Lower lobe of right lung (tissue), 2 donors: ENCODE measurements around the gene COMP. TPM values are rescaled to one million over a fixed set of nuclear protein-coding genes. Genes with fewer than 3 reads are reported as not detected.

ENCODE experiments used
- ATAC-seq, 2 donors: fragments of 200-7000 bp; cut with Tn5 transposase; one replicate each; pipeline ENCODE4 v1.9.1; 2020 to 2022; ENCODE audit warnings: mild to moderate bottlenecking in 2 of 2, moderate library complexity in 2 of 2
- DNase-seq: peaks from one replicate; pipeline ENCODE4 v3.0.0-alpha.2; 2020
- H3K27ac ChIP-seq: fragments of 200-600 bp; one replicate; pipeline ENCODE4 v1.8.0; 2022
- H3K27me3 ChIP-seq: fragments of 200-600 bp; one replicate; pipeline ENCODE4 v1.8.0; 2022; ENCODE audit warnings: low read depth
- H3K36me3 ChIP-seq: fragments of 200-600 bp; one replicate; pipeline ENCODE4 v1.8.0; 2022; ENCODE audit warnings: mild to moderate bottlenecking
- H3K4me1 ChIP-seq: fragments of 200-600 bp; one replicate; pipeline ENCODE4 v1.8.0; 2022
- H3K4me3 ChIP-seq: fragments of 200-600 bp; one replicate; pipeline ENCODE4 v1.8.0; 2022; ENCODE audit warnings: mild to moderate bottlenecking
- H3K9me3 ChIP-seq: fragments of 200-600 bp; one replicate; pipeline ENCODE4 v1.8.0; 2022
- intact Hi-C: fragments of 100-400 bp; cut with DNase I; formaldehyde crosslinking; loops from one replicate; pipeline ENCODE4 v1.11.0; 2022
- total RNA-seq: library from RNA; stranded (reverse); fragmentation: NEBNext Ultra II Directional; extraction: Animal tissue kit (Norgen Biotek cat#: 25700); gene quantifications from one replicate; pipeline ENCODE4 v1.2.1, GENCODE V29; 2021
- TF ChIP-seq, protein P1 (sequence below): fragments of 200-600 bp; IDR thresholded peaks from one replicate; pipeline ENCODE4 v1.8.0; 2022; ENCODE audit warnings: antibody characterized with exemption, mild to moderate bottlenecking
- donor health status: DM: no; HTN: yes; CAD: no; lungs with severe emphysema.

The COMP gene
- total RNA-seq, 1 donor from 2014 or later, result 2.3 TPM

DNA sequence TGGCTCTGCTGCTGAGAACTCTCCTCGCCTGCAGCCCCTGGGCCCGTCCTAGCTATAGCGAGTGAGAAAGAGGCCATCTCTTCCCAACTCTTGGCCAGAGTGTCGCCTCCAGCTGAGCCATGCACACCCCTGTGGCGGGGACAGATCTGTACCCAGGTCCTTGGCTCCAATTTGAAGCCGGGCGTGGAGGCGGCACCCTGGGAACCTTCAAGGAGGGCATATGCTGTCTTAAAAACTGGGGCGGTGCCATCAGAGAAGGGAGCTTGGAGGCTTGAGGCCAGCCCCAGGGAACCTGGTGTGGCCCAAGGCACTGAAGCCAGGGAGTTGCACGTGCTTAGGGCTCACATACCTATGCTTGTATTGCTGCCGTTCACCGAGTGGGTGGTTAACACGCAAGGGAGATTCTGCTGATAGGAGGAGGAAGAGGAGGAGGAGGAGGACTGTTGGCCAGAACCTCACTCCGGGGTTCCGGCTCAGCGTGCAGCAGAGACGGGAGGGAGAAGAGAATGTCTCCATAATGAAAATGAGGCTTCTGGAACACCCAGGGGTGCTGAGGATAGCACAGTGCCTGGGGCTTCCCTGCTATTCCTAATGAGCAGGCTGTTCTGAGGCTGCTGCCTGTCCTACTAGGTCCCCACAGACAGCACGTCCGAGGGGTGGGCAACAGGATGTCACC, 40.7 kb downstream of the COMP start:
- Histone ChIP-seq H3K4me3 (no peak overlapping the region), H3K27me3 (no peaks in the 10 kb centered on the region), H3K9me3 (no peaks in the 10 kb centered on the region), H3K27ac (no peak overlapping the region), H3K36me3 (peaks cover 18% of the 10 kb centered on the region), H3K4me1 (no peaks in the 10 kb centered on the region)
- ATAC-seq (no peak), DNase-seq (no peak)
- TF ChIP-seq, protein P1, sequence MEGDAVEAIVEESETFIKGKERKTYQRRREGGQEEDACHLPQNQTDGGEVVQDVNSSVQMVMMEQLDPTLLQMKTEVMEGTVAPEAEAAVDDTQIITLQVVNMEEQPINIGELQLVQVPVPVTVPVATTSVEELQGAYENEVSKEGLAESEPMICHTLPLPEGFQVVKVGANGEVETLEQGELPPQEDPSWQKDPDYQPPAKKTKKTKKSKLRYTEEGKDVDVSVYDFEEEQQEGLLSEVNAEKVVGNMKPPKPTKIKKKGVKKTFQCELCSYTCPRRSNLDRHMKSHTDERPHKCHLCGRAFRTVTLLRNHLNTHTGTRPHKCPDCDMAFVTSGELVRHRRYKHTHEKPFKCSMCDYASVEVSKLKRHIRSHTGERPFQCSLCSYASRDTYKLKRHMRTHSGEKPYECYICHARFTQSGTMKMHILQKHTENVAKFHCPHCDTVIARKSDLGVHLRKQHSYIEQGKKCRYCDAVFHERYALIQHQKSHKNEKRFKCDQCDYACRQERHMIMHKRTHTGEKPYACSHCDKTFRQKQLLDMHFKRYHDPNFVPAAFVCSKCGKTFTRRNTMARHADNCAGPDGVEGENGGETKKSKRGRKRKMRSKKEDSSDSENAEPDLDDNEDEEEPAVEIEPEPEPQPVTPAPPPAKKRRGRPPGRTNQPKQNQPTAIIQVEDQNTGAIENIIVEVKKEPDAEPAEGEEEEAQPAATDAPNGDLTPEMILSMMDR, result no peak
- intact Hi-C loops, result no loop called here

DNA sequence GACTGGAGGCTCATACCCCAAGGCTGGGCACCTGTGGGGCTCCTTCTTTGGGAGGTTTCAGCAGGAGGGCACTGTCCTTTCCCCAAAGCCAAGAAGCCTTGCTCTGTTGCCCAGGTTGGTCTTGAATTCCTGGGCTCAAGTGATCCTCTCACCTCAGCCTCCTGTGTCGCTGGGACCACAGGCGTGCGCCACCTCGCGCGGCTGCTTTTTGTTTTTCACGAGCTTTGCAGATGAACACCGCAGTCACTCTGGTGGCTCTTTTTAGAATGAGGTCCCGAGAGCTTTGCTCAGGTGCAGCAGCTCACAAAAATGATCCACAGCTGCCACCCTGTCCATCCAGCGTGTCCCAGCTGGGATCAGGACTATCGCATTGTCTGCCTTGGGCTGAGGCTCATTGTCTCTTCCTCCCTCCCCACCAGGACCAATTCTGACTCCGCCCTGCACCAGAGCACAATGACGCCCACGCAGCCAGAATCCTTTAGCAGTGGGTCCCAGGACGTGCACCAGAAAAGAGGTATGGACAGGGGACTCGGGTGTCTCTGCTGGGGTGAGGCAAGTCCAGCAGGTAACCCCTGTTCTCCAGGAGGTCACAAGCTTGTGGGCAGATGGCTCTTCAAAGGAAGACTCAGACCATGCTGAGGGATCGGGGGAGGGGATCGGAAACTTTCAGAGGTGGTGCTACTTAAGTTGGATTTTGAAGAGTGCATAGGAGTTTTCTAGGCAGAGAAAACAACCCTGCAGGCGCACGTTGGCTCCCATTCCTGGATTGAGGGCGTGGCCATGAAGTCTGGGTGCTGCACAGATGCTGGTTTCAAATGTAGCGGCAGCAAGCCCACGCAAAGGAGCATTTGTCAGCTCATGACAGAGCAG, 41.5 kb downstream of the COMP start:
- no peaks in the 10 kb centered on the region for H3K9me3 ChIP-seq
- ATAC-seq, result no peak
- H3K36me3 ChIP-seq, result peaks cover 18% of the 10 kb centered on the region
- no peaks in the 10 kb centered on the region for H3K4me1 ChIP-seq
- TF ChIP-seq, protein P1, result no peak
- no peak overlapping the region for H3K4me3 ChIP-seq
- no peaks in the 10 kb centered on the region for H3K27me3 ChIP-seq
- DNase-seq, result no peak
- no peak overlapping the region for H3K27ac ChIP-seq
- intact Hi-C loops, result no loop called here

DNA sequence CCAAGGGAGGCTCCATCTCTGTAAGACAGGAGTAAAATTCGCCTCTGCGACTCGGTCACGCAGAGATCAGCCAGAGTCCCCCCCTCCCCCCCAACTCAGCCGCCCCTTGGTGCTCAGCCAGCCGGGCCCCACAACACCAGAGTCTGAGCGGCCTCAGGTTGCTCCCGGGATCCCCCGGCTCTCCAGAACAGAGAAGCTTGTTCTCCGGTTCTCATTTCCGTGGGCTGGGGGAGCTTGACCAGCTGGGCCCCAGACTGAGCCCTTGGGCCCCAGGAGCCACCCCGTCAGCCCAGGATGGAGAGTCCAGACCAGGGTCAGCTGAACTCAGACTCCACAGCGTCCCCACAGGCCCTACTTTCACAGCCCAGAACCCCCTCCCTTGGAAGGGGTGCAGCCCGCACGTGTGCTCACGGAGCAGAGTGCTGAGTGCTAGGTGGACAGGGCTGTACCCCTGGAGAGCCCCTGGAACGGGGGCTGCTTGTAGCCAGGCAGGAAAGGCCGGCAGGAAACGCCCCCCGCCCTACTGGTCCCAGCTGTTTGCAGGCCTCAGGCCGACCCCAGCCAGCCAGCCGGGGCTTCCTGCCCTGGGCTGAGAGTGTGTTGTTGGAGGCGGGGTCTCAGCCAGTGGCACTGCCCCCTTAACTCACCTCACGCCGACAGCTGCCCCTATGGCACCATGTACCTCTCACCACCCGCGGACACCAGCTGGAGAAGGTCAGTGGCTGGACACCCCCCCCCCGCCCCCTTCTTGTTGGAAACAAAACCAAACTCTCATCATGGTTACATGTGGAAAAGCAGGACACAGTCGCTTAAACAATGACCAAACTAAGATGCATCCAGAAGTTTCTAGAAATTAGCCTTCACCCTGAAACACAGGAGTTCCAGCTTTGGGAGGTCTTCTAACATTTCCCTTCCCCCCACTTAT, 44.4 kb downstream of the COMP start:
- intact Hi-C loops, result no loop called here
- no peaks in the 10 kb centered on the region for H3K27me3 ChIP-seq
- peaks cover 21% of the 10 kb centered on the region for H3K4me1 ChIP-seq
- DNase-seq, result no peak
- H3K9me3 ChIP-seq, result no peaks in the 10 kb centered on the region
- no peak overlapping the region for H3K4me3 ChIP-seq
- no peak overlapping the region for H3K27ac ChIP-seq
- ATAC-seq, result no peak
- TF ChIP-seq, protein P1, result no peak
- peaks cover 7% of the 10 kb centered on the region for H3K36me3 ChIP-seq

DNA sequence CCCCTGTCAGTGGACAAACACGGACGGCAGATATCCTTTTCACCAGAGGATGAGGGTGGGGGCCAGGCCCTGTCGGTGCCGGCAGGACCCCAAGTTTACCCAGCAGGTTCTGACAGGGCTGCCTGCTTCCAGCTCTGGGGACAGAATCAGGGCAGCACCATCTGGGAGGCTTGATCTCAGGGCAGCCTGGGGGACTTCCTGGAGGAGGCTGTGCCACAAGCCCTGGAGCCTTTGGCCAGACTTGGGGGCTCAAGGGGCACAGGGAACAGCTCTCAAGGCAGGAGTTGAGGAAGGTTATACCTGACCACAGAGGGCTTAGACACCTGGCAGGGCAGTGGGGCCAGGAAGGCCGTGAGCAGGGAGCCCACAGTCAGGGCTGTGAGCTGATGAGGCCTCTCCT, 45.2 kb downstream of the COMP start:
- ATAC-seq, result no peak
- peaks cover 27% of the 10 kb centered on the region for H3K4me1 ChIP-seq
- intact Hi-C loops, result no loop called here

More for the DNA sequence above, 45.2 kb downstream of the COMP start:
- Histone ChIP-seq H3K9me3 (no peaks in the 10 kb centered on the region), H3K4me3 (no peak overlapping the region), H3K27ac (no peak overlapping the region), H3K27me3 (no peaks in the 10 kb centered on the region), H3K36me3 (peaks cover 7% of the 10 kb centered on the region)
- TF ChIP-seq, protein P1, result no peak
- DNase-seq, result no peak
